HG02840 (cell line): Measurements from ENCODE around the gene BRCA2.

Experiments
- ATAC-seq: cut with Tn5 transposase; IDR thresholded peaks from one replicate; pipeline ENCODE4 v1.9.1; 2021; ENCODE audit warnings: mild to moderate bottlenecking, moderate library complexity, moderate number of reproducible peaks; ENCODE audit not compliant: unreplicated experiment, low FRiP score

BRCA2 gene

GRCh38 chr13:32426191-32426989 lies 111.1 kb downstream of the BRCA2 start:
- ATAC-seq, result no peak

- peak; percentile 24 for ATAC-seq
Measured at GRCh38 chr13:32426990-32427851, 111.9 kb downstream of the BRCA2 start.

GRCh38 chr13:32427852-32428580 lies 112.7 kb downstream of the BRCA2 start, which contains the start of gene N4BP2L1:
TSS of gene N4BP2L1 (minus strand) at chr13:32428130. CDS start at chr13:32428082, 48 bp downstream.
- peak; percentile 77 for ATAC-seq

- ATAC-seq, result no peak
Measured at GRCh38 chr13:32428581-32429432, 113.5 kb downstream of the BRCA2 start.

GRCh38 chr13:32429433-32429909 lies 114.2 kb downstream of the BRCA2 start:
- no peak for ATAC-seq

- ATAC-seq, result no peak
Measured at GRCh38 chr13:32430018-32430747, 114.9 kb downstream of the BRCA2 start.

GRCh38 chr13:32431361-32431760 lies 116.1 kb downstream of the BRCA2 start:
- ATAC-seq, result no peak

GRCh38 chr13:32432856-32433255 lies 117.5 kb downstream of the BRCA2 start:
- no peak for ATAC-seq

GRCh38 chr13:32438871-32439270 lies 123.6 kb downstream of the BRCA2 start:
- ATAC-seq, result no peak

- ATAC-seq, result no peak
Measured at GRCh38 chr13:32443111-32443510, 127.8 kb downstream of the BRCA2 start.

GRCh38 chr13:32445461-32445860 lies 130.2 kb downstream of the BRCA2 start:
- ATAC-seq, result no peak

GRCh38 chr13:32446220-32446619 lies 130.9 kb downstream of the BRCA2 start:
- ATAC-seq, result no peak

- no peak for ATAC-seq
Measured at GRCh38 chr13:32446773-32447465, 131.6 kb downstream of the BRCA2 start.

- no peak for ATAC-seq
Measured at GRCh38 chr13:32447894-32448623, 132.8 kb downstream of the BRCA2 start.

GRCh38 chr13:32448972-32449371 lies 133.7 kb downstream of the BRCA2 start:
- no peak for ATAC-seq
